HepG2 (cell line): Measurements from ENCODE around the gene PCNT. TPM values are rescaled to one million over a fixed set of nuclear protein-coding genes. Genes with fewer than 3 reads are reported as not detected.

ENCODE experiments used
- CEBPZ ChIP-seq: IDR thresholded peaks from 2 replicates; pipeline ENCODE4 v1.6.1; 2012; ENCODE audit warnings: low read length, improper control_type of control experiment
- FOXK1 ChIP-seq: sonication (generic); formaldehyde crosslinking; IDR thresholded peaks from 2 replicates; pipeline ENCODE4 v1.4.0; 2020; ENCODE audit warnings: low read depth, missing genetic modification reagents, borderline replicate concordance
- GTF2F1 ChIP-seq: fragments of 150-350 bp; IDR thresholded peaks from 2 replicates; pipeline ENCODE4 v1.6.1; 2014; ENCODE audit warnings: low read length
- KDM5B ChIP-seq: sonication (generic); formaldehyde crosslinking; IDR thresholded peaks from 2 replicates; pipeline ENCODE4 v1.4.0; 2020; ENCODE audit warnings: missing genetic modification reagents, mild to moderate bottlenecking, borderline replicate concordance
- PBX3 ChIP-seq: sonication (generic); formaldehyde crosslinking; IDR thresholded peaks from 2 replicates; pipeline ENCODE4 v1.8.1; 2023; ENCODE audit warnings: missing genetic modification reagents, inconsistent platforms, borderline replicate concordance
- ZBTB39 ChIP-seq: sonication (generic); formaldehyde crosslinking; IDR thresholded peaks from 2 replicates; pipeline ENCODE4 v1.5.0; 2020; ENCODE audit warnings: missing genetic modification reagents
- ZFP62 ChIP-seq: sonication (generic); formaldehyde crosslinking; IDR thresholded peaks from 2 replicates; pipeline ENCODE4 v1.4.0; 2020; ENCODE audit warnings: missing genetic modification reagents
- ZNF800 ChIP-seq: sonication (generic); formaldehyde crosslinking; IDR thresholded peaks from 2 replicates; pipeline ENCODE4 v1.4.0; 2020; ENCODE audit warnings: missing genetic modification reagents
- polyA plus RNA-seq, 8 experiments: library from polyadenylated mRNA; depleted of rRNA in 3 of 8; stranded (reverse) in 7 of 8; unstranded in 1 of 8; fragments of >200 nt; fragmentation: Illumina TruSeq in 4 of 8; extraction: Trizol in 4 of 8; gene quantifications; 2 replicates each; pipeline versions ENCODE4 v1.2.1 to v1.2.3, GENCODE V29; 2011 to 2016; ENCODE audit warnings: low read depth in 4 of 8, missing spikeins in 1 of 8, mixed read lengths in 1 of 8; ENCODE audit not compliant: insufficient read depth in 1 of 8
- total RNA-seq, 5 experiments: library from RNA; depleted of rRNA; stranded (reverse); fragments of >200 nt; fragmentation: Illumina TruSeq; extraction: Trizol; gene quantifications; 2 replicates each; pipeline ENCODE4 v1.2.3, GENCODE V29; 2016; ENCODE audit warnings: low read depth in 1 of 5
- TF ChIP-seq, protein P1 (sequence below): sonication (generic); formaldehyde crosslinking; IDR thresholded peaks from 2 replicates; pipeline ENCODE4 v1.5.0; 2020; ENCODE audit warnings: missing genetic modification reagents
- TF ChIP-seq, protein P2 (sequence below): sonication (generic); formaldehyde crosslinking; IDR thresholded peaks from 2 replicates; pipeline ENCODE4 v1.8.1; 2022; ENCODE audit warnings: low read depth, mild to moderate bottlenecking, missing genetic modification reagents
- TF ChIP-seq, protein P3 (sequence below): sonication (generic); formaldehyde crosslinking; IDR thresholded peaks from 2 replicates; pipeline ENCODE4 v1.5.1; 2020; ENCODE audit warnings: missing genetic modification reagents, mild to moderate bottlenecking, borderline replicate concordance
- TF ChIP-seq, protein P4 (sequence below): sonication (generic); formaldehyde crosslinking; IDR thresholded peaks from 2 replicates; pipeline ENCODE4 v1.8.0; 2023; ENCODE audit warnings: mild to moderate bottlenecking, missing genetic modification reagents

PCNT gene
- total and polyA plus RNA-seq, 2 of the 13 experiments (the other 11 are each of a cell fraction or from before 2014, with no cell fraction given): 5.6 to 12.4 TPM

DNA sequence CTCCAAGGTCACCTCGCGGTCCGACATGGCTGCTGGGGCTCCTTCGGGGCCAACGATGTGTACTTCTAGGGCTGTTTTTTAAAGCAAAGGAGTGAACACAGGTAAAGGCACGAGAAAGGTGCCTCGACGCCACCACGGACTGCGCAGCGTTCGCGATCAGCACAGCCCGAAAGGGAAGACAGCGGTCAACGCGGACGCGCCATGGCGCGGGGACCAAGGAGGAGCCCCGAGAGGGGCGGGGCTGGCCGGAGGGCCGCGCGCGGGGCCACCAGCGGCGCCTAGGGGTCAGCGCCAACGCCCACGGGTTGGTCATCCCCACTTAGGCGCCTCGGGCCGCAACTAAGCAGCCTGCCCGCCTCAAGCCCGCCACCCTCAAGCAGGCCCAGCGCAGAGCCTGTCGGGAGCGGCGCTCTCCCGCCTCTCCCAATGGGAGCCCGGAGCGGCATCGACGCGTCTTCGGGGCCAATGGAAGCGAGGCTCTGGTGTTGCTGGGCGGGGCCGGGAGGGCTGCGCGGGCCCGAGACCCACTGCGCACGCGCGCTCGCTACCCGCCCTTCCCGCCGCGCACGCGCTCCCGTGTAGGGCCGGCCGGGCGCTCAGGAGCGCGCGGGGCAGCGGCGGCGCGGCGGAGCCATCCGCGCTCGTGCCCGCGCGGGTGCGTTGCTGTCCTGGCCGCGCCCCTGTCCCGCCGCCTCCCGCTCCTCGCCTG is 134.5 kb downstream of the PCNT start, which contains the start of gene DIP2A (continued):
- TF ChIP-seq, protein P1, sequence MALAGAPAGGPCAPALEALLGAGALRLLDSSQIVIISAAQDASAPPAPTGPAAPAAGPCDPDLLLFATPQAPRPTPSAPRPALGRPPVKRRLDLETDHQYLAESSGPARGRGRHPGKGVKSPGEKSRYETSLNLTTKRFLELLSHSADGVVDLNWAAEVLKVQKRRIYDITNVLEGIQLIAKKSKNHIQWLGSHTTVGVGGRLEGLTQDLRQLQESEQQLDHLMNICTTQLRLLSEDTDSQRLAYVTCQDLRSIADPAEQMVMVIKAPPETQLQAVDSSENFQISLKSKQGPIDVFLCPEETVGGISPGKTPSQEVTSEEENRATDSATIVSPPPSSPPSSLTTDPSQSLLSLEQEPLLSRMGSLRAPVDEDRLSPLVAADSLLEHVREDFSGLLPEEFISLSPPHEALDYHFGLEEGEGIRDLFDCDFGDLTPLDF (CRISPR knock-in tag): peak; percentile 91
- TF ChIP-seq ZBTB39 (CRISPR knock-in tag) (no peak; the same call in 1 of the 2 replicates), GTF2F1 (no peak), ZNF800 (CRISPR knock-in tag) (peak; percentile 42; the same call in 1 of the 2 replicates), FOXK1 (CRISPR knock-in tag) (peak; percentile 81; the same call in 1 of the 2 replicates), ZFP62 (CRISPR knock-in tag) (no peak), CEBPZ (no peak), PBX3 (CRISPR knock-in tag) (0 out of 2 replicates have a peak, but pooled peaks have one; percentile 21), KDM5B (CRISPR knock-in tag) (peak; percentile 89; the same call in 1 of the 2 replicates)
- TF ChIP-seq, protein P2, sequence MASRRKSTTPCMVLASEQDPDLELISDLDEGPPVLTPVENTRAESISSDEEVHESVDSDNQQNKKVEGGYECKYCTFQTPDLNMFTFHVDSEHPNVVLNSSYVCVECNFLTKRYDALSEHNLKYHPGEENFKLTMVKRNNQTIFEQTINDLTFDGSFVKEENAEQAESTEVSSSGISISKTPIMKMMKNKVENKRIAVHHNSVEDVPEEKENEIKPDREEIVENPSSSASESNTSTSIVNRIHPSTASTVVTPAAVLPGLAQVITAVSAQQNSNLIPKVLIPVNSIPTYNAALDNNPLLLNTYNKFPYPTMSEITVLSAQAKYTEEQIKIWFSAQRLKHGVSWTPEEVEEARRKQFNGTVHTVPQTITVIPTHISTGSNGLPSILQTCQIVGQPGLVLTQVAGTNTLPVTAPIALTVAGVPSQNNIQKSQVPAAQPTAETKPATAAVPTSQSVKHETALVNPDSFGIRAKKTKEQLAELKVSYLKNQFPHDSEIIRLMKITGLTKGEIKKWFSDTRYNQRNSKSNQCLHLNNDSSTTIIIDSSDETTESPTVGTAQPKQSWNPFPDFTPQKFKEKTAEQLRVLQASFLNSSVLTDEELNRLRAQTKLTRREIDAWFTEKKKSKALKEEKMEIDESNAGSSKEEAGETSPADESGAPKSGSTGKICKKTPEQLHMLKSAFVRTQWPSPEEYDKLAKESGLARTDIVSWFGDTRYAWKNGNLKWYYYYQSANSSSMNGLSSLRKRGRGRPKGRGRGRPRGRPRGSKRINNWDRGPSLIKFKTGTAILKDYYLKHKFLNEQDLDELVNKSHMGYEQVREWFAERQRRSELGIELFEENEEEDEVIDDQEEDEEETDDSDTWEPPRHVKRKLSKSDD (CRISPR knock-in tag): no peak
- TF ChIP-seq, protein P3, sequence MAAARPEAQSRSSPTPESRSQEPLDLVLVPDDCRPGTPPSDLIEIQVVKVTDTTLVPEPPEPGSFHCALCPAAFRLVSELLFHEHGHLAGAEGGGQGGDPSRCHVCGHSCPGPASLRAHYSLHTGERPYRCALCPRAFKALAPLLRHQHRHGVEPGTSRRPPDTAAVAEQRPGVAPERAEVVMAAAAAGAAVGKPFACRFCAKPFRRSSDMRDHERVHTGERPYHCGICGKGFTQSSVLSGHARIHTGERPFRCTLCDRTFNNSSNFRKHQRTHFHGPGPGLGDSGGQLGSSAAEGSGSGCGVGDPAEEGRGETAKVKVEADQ (CRISPR knock-in tag): no peak
- TF ChIP-seq, protein P4, sequence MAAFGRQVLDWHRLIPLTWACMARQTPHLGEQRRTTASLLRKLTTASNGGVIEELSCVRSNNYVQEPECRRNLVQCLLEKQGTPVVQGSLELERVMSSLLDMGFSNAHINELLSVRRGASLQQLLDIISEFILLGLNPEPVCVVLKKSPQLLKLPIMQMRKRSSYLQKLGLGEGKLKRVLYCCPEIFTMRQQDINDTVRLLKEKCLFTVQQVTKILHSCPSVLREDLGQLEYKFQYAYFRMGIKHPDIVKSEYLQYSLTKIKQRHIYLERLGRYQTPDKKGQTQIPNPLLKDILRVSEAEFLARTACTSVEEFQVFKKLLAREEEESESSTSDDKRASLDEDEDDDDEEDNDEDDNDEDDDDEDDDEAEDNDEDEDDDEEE (CRISPR knock-in tag): no peak
